GM18517 (cell line): Measurements from ENCODE around the gene PPIB.
"Not testable (repeated sequence)": the region's sequence is repeated elsewhere in the genome, so short reads cannot be mapped to it uniquely, and the experiment has no call there.

Source experiments
- ATAC-seq: cut with Tn5 transposase; IDR thresholded peaks from one replicate; pipeline ENCODE4 v1.9.1; 2021; ENCODE audit warnings: mild to moderate bottlenecking, moderate library complexity; ENCODE audit not compliant: unreplicated experiment

The PPIB gene

GRCh38 chr15:64141798-64142512, 20.9 kb downstream of the PPIB start:
- ATAC-seq, result no peak

GRCh38 chr15:64138331-64138941, 24.4 kb downstream of the PPIB start:
- ATAC-seq, result no peak

- ATAC-seq, result no peak
Measured at GRCh38 chr15:64137226-64137833, 25.5 kb downstream of the PPIB start.

GRCh38 chr15:64136347-64136746, 26.5 kb downstream of the PPIB start:
- ATAC-seq, result no peak

GRCh38 chr15:64134345-64134829, 28.4 kb downstream of the PPIB start:
- no peak for ATAC-seq

GRCh38 chr15:64133623-64134344, 29.0 kb downstream of the PPIB start:
- ATAC-seq, result no peak

GRCh38 chr15:64132217-64132616, 30.6 kb downstream of the PPIB start:
- ATAC-seq, result no peak

GRCh38 chr15:64131547-64131946, 31.3 kb downstream of the PPIB start:
- ATAC-seq, result no peak

GRCh38 chr15:64130159-64130558, 32.7 kb downstream of the PPIB start:
- no peak for ATAC-seq

GRCh38 chr15:64127521-64128270, 35.1 kb downstream of the PPIB start:
- ATAC-seq, result no peak

GRCh38 chr15:64125978-64126377, 36.8 kb downstream of the PPIB start:
- no peak for ATAC-seq

- ATAC-seq, result no peak
Measured at GRCh38 chr15:64122936-64123351, 39.9 kb downstream of the PPIB start.

GRCh38 chr15:64122444-64122843, 40.4 kb downstream of the PPIB start:
- ATAC-seq, result no peak

GRCh38 chr15:64121614-64122013, 41.2 kb downstream of the PPIB start:
- no peak for ATAC-seq

- not testable (repeated sequence) for ATAC-seq
Measured at GRCh38 chr15:64120322-64120721, 42.5 kb downstream of the PPIB start.

GRCh38 chr15:64117759-64118487, 44.9 kb downstream of the PPIB start:
- ATAC-seq, result no peak

GRCh38 chr15:64112904-64113303, 49.9 kb downstream of the PPIB start:
- no peak for ATAC-seq

GRCh38 chr15:64112073-64112772, 50.6 kb downstream of the PPIB start:
- no peak for ATAC-seq

GRCh38 chr15:64111679-64112050, 51.2 kb downstream of the PPIB start:
- no peak for ATAC-seq
